HUES6 (cell line): Measurements from ENCODE around the gene GSTO1.

Source experiments
- H3K27ac ChIP-seq: 2 replicates; pipeline ENCODE4 v1.7.0; 2013; ENCODE audit warnings: low read depth, mild to moderate bottlenecking, low read length, inconsistent platforms
- H3K27me3 ChIP-seq: 2 replicates; pipeline ENCODE4 v1.6.1; 2013; ENCODE audit warnings: low read length; ENCODE audit not compliant: control insufficient read depth, insufficient read depth
- H3K36me3 ChIP-seq: 2 replicates; pipeline ENCODE4 v1.6.1; 2013; ENCODE audit warnings: low read length; ENCODE audit not compliant: control insufficient read depth, insufficient read depth
- H3K4me1 ChIP-seq: 2 replicates; pipeline ENCODE4 v1.6.1; 2013; ENCODE audit warnings: low read length; ENCODE audit not compliant: control insufficient read depth, insufficient read depth
- H3K4me3 ChIP-seq: 2 replicates; pipeline ENCODE4 v1.5.1; 2013; ENCODE audit warnings: low read depth, low read length
- H3K9ac ChIP-seq: one replicate; pipeline ENCODE4 v1.6.1; 2013; ENCODE audit warnings: mild to moderate bottlenecking, low read length
- H3K9me3 ChIP-seq: 2 replicates; pipeline ENCODE4 v1.6.1; 2013; ENCODE audit warnings: low read depth, low read length; ENCODE audit not compliant: control insufficient read depth, insufficient read depth

The GSTO1 gene

DNA sequence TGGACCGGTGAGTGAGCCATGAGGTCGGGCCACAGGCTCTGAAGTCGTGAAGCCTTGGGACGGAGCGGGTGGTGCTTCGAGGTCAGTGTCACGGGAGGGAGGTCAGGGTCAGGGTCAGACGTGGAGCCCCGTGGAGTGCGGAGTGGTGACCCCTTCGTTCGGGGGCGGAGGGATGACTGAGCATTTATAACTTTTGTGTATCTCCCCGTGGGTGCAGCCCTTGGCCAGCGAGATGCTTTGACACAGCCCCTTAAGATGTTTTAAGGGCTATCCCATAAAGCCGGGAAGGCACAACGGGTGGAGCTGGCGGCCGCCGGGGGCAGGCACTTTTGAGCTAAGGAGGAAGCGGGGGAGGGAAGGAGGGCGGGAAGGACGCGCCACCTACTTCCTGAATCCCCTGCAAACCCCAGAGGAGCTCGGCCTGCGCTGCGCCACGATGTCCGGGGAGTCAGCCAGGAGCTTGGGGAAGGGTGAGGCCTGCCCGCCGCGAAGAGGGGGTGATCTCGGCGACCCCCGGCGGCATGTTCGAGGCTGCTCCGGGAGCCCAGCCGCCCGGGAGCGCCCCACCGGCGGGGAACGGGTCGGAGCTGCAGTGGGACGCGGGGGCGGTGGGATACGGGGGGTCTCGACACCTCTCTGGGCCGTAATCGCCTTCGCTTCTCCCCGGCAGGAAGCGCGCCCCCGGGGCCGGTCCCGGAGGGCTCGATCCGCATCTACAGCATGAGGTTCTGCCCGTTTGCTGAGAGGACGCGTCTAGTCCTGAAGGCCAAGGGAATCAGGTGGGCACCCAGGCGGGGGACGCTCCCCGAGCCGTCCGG, at the start of gene GSTO1:
Gene GSTO1, plus strand, starts transcription at position 400 of the 818 bp plus-strand sequence. Its CDS starts 37 bp downstream, at position 437.
- Histone ChIP-seq H3K9ac (peak within 1 kb of the TSS; percentile 89), H3K27ac (peak within 1 kb of the TSS; percentile 93; the same call in 1 of the 2 replicates), H3K9me3 (peaks cover 3% of the 10 kb centered on the region; the same call in 1 of the 2 replicates), H3K4me3 (peak within 1 kb of the TSS; percentile 81), H3K27me3 (no peaks in the 10 kb centered on the region), H3K36me3 (peaks cover 29% of the 10 kb centered on the region), H3K4me1 (peaks cover 55% of the 10 kb centered on the region)

DNA sequence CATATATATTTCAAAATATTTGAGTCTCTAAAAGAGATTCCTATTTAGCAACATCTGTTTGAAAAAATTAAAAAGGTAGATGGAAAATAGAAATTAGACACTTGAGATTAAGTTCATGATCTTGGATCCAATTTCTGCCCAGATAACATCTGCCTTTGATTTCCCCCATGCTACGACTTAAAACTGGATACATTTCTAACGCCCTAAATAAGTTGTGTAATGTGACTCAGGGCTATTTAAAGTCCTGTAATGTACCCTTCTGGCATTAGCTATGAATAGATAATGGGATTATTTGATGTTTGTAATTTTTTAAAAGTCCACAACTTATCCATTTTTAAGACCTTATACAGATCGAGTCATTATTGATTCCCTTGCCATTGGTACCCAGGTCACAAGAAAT, 46.0 kb upstream of the GSTO1 start:
- H3K4me3 ChIP-seq = no peak overlapping the region
- H3K9ac ChIP-seq = no peak overlapping the region
- no peaks in the 10 kb centered on the region for H3K36me3 ChIP-seq
- no peaks in the 10 kb centered on the region for H3K9me3 ChIP-seq
- H3K27ac ChIP-seq = no peak overlapping the region
- H3K4me1 ChIP-seq = no peaks in the 10 kb centered on the region
- H3K27me3 ChIP-seq = no peaks in the 10 kb centered on the region

DNA sequence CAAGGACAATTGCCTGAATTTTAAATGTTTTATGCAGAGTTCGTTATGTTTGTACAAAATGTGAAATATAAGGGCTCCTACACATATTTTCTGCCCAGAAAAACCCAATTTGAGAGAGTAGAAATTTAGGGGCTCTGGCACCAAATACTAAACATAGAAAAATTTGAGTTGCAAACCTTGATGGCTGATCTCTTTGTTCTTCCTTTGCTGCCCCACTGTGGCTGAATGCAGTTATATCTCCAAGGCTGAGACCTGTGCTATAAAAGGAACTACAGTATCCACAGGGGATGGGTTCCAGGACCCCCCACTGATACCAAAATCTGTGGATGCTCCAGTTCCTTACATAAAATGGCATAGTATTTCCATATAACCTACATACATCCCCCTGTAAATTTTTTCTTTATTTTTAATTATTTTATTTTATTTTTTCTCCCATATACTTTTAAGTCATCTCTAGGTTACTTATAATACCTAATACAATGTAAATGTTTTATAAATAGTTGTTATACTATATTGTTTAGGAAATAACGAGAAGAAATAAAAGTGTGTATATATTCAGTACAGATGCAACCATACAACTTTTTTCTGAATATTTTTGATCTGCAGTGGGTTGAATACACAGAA, 45.0 kb upstream of the GSTO1 start:
- Histone ChIP-seq H3K4me1 (no peaks in the 10 kb centered on the region), H3K9ac (no peak overlapping the region), H3K4me3 (no peak overlapping the region), H3K27ac (no peak overlapping the region), H3K9me3 (no peaks in the 10 kb centered on the region), H3K27me3 (no peaks in the 10 kb centered on the region), H3K36me3 (no peaks in the 10 kb centered on the region)

DNA sequence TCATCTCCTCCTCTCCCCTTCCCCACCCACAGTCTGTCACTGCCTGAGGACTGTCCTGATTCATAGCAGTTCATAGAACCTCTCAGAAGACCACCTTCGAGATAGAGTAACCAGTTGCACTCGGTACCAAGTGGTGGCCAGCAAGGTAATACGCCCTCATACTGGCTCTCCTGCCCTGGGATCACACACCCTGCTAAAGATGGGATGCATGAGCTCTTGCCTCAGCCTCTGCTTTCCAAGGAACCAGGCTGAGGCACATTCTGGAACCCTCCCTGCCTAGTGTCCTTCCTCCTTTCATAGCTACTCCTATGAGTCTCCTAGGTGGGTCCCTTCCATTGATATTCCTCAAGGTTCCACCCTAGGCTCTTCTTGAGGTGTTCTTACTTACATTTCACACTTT, 38.1 kb upstream of the GSTO1 start:
- no peak overlapping the region for H3K4me3 ChIP-seq
- H3K27ac ChIP-seq = no peak overlapping the region
- H3K4me1 ChIP-seq = no peaks in the 10 kb centered on the region
- H3K27me3 ChIP-seq = no peaks in the 10 kb centered on the region
- no peak overlapping the region for H3K9ac ChIP-seq
- no peaks in the 10 kb centered on the region for H3K36me3 ChIP-seq
- H3K9me3 ChIP-seq = no peaks in the 10 kb centered on the region

DNA sequence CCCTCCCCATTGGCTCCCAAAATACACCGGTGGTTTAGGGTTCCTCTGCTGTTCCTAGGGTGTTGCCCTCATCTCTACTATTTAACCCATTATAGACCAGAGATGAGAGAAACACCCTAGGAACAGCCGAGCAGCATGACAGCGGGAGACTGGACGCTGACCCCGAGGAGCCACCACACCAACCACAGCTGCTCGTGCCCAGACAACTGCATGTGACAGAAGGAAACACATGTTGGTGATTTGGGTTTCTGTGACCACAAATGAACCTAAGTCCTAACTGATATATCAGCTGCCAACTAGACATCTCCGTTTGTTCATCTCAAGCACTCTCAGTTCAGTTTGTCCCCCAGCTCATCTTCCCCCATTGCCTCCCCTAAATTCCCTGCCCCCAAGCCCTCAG, 35.9 kb upstream of the GSTO1 start:
- H3K9ac ChIP-seq = no peak overlapping the region
- H3K9me3 ChIP-seq = no peaks in the 10 kb centered on the region
- H3K4me3 ChIP-seq = no peak overlapping the region
- no peak overlapping the region for H3K27ac ChIP-seq
- no peaks in the 10 kb centered on the region for H3K36me3 ChIP-seq
- no peaks in the 10 kb centered on the region for H3K4me1 ChIP-seq
- H3K27me3 ChIP-seq = no peaks in the 10 kb centered on the region

DNA sequence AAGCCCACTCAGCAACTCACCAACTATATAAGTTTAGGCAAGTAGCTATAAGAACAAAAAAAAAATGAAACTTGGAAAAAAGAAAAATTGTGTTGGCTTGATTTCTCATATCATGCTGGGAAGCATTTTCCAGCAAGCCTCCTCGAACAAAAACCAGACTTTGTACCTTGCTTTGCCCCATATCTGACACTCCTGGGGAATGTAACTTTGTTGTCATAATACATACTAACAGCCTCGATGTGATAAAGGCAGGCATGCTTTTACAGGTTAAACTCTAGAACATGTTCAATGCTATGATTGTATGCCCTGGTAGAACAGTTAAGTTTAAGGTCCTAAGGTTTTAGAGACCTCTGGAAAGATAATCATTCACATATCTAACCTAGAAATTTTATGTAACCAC, 34.2 kb upstream of the GSTO1 start:
- Histone ChIP-seq H3K36me3 (no peaks in the 10 kb centered on the region), H3K4me3 (no peak overlapping the region), H3K4me1 (no peaks in the 10 kb centered on the region), H3K27ac (no peak overlapping the region), H3K27me3 (no peaks in the 10 kb centered on the region), H3K9me3 (no peaks in the 10 kb centered on the region), H3K9ac (no peak overlapping the region)

DNA sequence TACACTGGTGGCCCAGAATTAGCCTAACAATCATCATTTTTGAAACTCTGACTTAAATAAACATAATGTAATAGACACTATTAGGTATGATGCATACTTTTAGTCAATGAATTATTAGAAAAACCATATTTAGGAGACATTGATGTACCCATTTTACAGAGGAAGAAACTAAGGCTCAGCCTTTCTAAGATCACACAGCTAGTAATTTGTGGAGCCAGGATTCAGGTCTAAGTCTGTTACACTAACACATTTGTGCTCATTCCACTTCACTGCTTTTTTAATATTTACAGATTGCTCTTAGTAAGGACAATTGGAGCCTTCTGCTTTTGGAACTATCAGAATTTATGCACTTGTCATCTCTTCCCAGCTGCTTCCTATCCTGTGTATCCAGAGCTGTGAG, 31.4 kb upstream of the GSTO1 start:
- H3K4me3 ChIP-seq = no peak overlapping the region
- no peak overlapping the region for H3K27ac ChIP-seq

DNA sequence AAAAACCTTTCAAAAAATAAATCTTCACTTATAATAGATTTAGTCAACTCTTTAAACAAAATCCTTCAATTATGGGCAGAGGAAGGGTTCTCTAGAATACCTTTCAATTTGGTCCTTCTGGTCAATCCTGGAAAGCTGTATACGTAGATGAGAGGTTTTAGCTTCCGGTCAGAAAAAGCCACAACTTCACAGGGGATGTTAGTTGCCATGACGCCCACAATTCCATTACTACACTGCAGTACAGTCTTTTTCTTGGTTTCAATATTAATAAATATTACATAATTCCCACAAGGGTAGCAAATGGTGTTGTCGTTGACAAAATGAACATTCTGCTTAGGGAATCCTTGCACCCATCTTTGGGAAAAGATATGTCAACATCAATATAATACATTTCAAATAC, 24.2 kb upstream of the GSTO1 start:
- no peaks in the 10 kb centered on the region for H3K27me3 ChIP-seq
- no peak overlapping the region for H3K9ac ChIP-seq
- no peak overlapping the region for H3K4me3 ChIP-seq
- no peak overlapping the region for H3K27ac ChIP-seq
- H3K36me3 ChIP-seq = no peaks in the 10 kb centered on the region
- peaks cover 15% of the 10 kb centered on the region for H3K9me3 ChIP-seq
- no peaks in the 10 kb centered on the region for H3K4me1 ChIP-seq

More for the DNA sequence above, 31.4 kb upstream of the GSTO1 start:
- Histone ChIP-seq H3K4me1 (no peaks in the 10 kb centered on the region), H3K9ac (no peak overlapping the region), H3K27me3 (no peaks in the 10 kb centered on the region), H3K36me3 (no peaks in the 10 kb centered on the region), H3K9me3 (no peaks in the 10 kb centered on the region)

DNA sequence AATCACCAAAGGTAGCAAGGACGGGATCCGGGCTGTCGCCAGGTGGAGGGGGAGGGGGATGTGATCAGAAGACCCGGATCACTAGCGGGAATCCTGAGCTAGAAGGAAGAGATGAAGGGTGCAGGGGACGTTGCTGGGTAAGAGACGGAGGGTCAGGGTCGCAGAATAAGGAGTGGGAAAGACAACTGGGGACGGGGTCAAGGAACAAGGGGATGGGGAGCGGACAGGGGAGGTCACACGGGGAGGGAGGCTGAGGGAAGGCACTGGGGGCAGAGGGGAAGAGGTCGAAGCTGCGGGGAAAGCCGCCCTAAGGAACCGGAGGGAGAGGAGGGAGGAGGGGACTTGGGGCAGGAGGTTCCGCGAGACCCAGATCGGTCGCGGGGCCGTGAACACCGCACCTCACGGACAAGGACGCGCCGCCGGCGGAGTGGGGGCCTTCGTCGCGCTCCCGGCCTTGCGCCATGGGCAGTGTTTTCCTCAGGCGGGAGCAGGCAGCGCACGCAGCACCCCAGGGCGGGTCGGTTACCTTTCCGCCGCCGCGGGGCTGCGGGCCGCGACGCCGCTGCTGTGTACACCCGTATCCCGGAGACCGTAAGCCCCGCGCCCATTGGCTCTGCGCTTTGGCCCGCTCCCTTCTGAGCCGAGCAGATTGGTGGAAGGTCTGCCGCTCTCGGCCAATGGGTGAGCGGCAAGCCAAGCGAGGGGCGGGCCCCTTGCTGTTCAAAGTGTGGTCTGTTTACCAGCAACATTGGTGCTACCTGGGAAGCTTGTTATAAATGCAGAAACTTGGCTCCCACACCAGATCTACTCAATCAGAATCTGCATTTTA, 22.7 kb upstream of the GSTO1 start, which contains the start of gene CFAP43:
Gene CFAP43, minus strand, starts transcription at position 581 of the 829 bp plus-strand sequence. Its CDS starts 118 bp downstream, at position 463.
- Histone ChIP-seq H3K27me3 (no peaks in the 10 kb centered on the region), H3K27ac (no peak within 1 kb of the TSS), H3K4me1 (no peaks in the 10 kb centered on the region), H3K4me3 (peak within 1 kb of the TSS; percentile 81), H3K9me3 (peaks cover 16% of the 10 kb centered on the region), H3K36me3 (no peaks in the 10 kb centered on the region), H3K9ac (peak within 1 kb of the TSS; percentile 80)

DNA sequence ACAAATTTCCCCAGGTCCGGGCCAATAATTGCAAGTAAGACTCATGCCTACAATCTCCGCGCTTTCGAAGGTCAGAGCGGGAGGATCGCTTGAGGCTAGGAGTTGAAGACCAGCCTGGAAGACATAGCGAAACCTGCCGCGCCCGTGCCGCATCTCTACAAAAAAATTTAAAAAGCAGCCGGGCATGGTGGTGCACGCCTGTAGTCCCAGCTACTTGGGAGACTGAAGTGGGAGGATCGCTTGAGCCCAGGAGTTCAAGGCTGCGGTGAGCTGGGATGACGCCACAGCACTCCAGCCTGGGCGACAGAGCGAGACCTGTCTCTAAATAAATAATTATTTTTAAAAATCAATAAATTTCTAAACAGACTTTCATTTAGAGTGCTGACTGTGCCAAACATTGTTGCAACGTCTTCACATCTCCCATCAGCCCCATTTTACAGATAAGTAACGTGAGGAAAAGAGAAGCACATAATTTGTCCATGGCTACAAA, 22.0 kb upstream of the GSTO1 start:
- peak overlapping the region; percentile 44 for H3K9ac ChIP-seq
- no peaks in the 10 kb centered on the region for H3K27me3 ChIP-seq

More for the DNA sequence above, 22.0 kb upstream of the GSTO1 start:
- Histone ChIP-seq H3K4me1 (no peaks in the 10 kb centered on the region), H3K9me3 (peaks cover 16% of the 10 kb centered on the region), H3K36me3 (no peaks in the 10 kb centered on the region), H3K27ac (no peak overlapping the region), H3K4me3 (peak overlapping the region; percentile 81)
